ENCODE results near the gene SUSD2.

GRCh38 chr22:24205438-24206195, 24.3 kb downstream of the SUSD2 start:
- TF ChIP-seq CTCF (IDR thresholded peaks at IDR 0.05) (no peak), POLR2A (IDR thresholded peaks at IDR 0.05) (no peak), EP300 (IDR thresholded peaks at IDR 0.05) (no peak)

All from suprapubic skin (tissue), 3 donors.